Ishikawa (cell line): ENCODE measurements around the gene ARHGAP12.

Experiments used
- EGR1 ChIP-seq: IDR thresholded peaks from 2 replicates; pipeline ENCODE4 v1.6.1; 2012
- EP300 ChIP-seq: IDR thresholded peaks from 2 replicates; pipeline ENCODE4 v1.6.1; 2012; ENCODE audit warnings: borderline replicate concordance
- FOXM1 ChIP-seq: IDR thresholded peaks from 2 replicates; pipeline ENCODE4 v1.6.1; 2012; ENCODE audit warnings: low read depth, borderline replicate concordance
- REST ChIP-seq: IDR thresholded peaks from 2 replicates; pipeline ENCODE4 v1.6.1; 2012; ENCODE audit warnings: low read depth, mild to moderate bottlenecking
- TCF12 ChIP-seq: IDR thresholded peaks from 2 replicates; pipeline ENCODE4 v1.6.1; 2012; ENCODE audit warnings: low read depth
- USF1 ChIP-seq: IDR thresholded peaks from 2 replicates; pipeline ENCODE4 v1.6.1; 2012
- YY1 ChIP-seq: IDR thresholded peaks from 2 replicates; pipeline ENCODE4 v1.6.1; 2012; ENCODE audit warnings: low read depth
- ZBTB7A ChIP-seq: IDR thresholded peaks from 2 replicates; pipeline ENCODE4 v1.6.1; 2012; ENCODE audit warnings: low read depth

- TF ChIP-seq REST (no peak), ZBTB7A (no peak), FOXM1 (no peak), EP300 (no peak), EGR1 (no peak), USF1 (no peak), TCF12 (no peak), YY1 (no peak)
Observed at GRCh38 chr10:31820778-31821369, 107.8 kb downstream of the ARHGAP12 start.
